Astrocyte of the cerebellum (primary cell): ENCODE data around the gene BACH2.

Experiments used
- DNase-seq: peaks from one replicate; pipeline ENCODE4 v3.0.0-alpha.2; 2011; ENCODE audit warnings: low read depth
- H3K4me3 ChIP-seq: 2 replicates; pipeline ENCODE4 v1.5.1; 2011; ENCODE audit warnings: mild to moderate bottlenecking, low read depth, low read length, moderate library complexity
- in situ Hi-C: cut with HindIII; loops from 2 replicates; pipeline ENCODE4 v1.10.0; 2017; ENCODE audit warnings: low sequenced_read_pairs
- TF ChIP-seq, protein P1 (sequence below): IDR thresholded peaks from 2 replicates; pipeline ENCODE4 v1.5.1; 2012; ENCODE audit warnings: low read length, low read depth, moderate library complexity, mild to moderate bottlenecking; ENCODE audit errors: missing control alignments

Gene BACH2

GRCh38 chr6:90000864-90001731, 295.5 kb downstream of the BACH2 start:
- no peak overlapping the region for H3K4me3 ChIP-seq
- in situ Hi-C loops = no loop called here
- TF ChIP-seq, protein P1, sequence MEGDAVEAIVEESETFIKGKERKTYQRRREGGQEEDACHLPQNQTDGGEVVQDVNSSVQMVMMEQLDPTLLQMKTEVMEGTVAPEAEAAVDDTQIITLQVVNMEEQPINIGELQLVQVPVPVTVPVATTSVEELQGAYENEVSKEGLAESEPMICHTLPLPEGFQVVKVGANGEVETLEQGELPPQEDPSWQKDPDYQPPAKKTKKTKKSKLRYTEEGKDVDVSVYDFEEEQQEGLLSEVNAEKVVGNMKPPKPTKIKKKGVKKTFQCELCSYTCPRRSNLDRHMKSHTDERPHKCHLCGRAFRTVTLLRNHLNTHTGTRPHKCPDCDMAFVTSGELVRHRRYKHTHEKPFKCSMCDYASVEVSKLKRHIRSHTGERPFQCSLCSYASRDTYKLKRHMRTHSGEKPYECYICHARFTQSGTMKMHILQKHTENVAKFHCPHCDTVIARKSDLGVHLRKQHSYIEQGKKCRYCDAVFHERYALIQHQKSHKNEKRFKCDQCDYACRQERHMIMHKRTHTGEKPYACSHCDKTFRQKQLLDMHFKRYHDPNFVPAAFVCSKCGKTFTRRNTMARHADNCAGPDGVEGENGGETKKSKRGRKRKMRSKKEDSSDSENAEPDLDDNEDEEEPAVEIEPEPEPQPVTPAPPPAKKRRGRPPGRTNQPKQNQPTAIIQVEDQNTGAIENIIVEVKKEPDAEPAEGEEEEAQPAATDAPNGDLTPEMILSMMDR = no peak
- no peak for DNase-seq

DNA sequence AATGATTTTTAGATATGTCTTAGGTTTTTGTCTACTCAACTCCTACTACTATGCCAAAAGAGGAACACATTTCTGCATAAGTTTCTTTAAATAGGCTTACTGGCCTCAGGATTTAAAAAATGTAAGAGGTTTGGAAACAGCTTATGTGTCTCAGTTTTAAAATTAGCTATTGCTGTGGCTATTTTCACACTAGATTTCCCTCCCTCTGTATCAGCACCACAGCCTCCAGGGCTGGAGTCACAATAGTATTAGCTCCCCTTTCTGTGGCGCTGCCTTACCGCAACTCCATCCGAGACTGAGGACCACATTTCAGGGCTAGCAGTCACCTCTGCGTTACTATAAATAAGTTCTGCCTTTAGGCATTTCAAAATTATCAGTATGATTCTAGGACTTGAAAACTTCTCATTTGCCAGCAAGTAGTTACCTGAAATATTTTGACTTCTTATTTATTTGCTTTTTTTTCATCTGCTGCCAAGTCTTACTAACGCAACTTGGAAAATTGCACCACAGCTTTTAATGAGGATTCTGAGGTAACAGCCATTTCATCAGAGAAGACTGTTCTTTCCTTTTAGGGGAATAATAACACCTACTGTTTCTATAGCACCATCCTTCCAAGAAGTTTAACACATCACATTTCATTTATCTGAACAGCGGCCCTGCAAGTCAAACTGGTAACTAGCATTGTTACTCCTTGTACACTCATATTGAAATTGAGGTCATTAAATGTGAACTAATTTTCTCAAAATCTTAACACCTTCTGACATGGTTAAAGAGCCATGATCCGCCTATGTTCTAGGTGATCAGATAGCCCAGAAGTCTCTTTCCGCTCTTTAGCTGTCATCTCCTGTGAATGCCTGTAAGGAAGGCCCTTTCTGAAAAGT, 296.5 kb downstream of the BACH2 start:
- in situ Hi-C loops = no loop called here
- no peak for DNase-seq
- no peak overlapping the region for H3K4me3 ChIP-seq
- TF ChIP-seq, protein P1 = no peak

GRCh38 chr6:89999154-89999553, 297.5 kb downstream of the BACH2 start:
- TF ChIP-seq, protein P1 = no peak
- H3K4me3 ChIP-seq = no peak overlapping the region
- in situ Hi-C loops = no loop called here
- no peak for DNase-seq

- TF ChIP-seq, protein P1 = no peak
- H3K4me3 ChIP-seq = no peak overlapping the region
- in situ Hi-C loops = no loop called here
- DNase-seq = peak; percentile 82
Measured at GRCh38 chr6:89997456-89998445, 298.9 kb downstream of the BACH2 start.

GRCh38 chr6:89993411-89993810, 303.2 kb downstream of the BACH2 start:
- in situ Hi-C loops = no loop called here
- no peak overlapping the region for H3K4me3 ChIP-seq
- no peak for DNase-seq
- TF ChIP-seq, protein P1 = no peak
